PC-3 (cell line): Measurements from ENCODE around the gene NAV2.

Experiments used
- CTCF ChIP-seq: fragments of 300-600 bp; sonication (generic); conservative IDR thresholded peaks from 2 replicates; pipeline ENCODE4 v1.5.1; 2017; ENCODE audit warnings: antibody characterized with exemption, low read depth, mild to moderate bottlenecking, low read length
- EZH2 ChIP-seq: fragments of 300-600 bp; sonication (generic); IDR thresholded peaks from one replicate; pipeline ENCODE4 v1.6.1; 2017; ENCODE audit warnings: antibody characterized with exemption, mild to moderate bottlenecking, low read length; ENCODE audit not compliant: unreplicated experiment
- EZH2phosphoT487 ChIP-seq: fragments of 300-600 bp; sonication (generic); IDR thresholded peaks from 2 replicates; pipeline ENCODE4 v1.6.1; 2018; ENCODE audit warnings: mild to moderate bottlenecking, antibody characterized with exemption, low read length, borderline replicate concordance

GRCh38 chr11:19843079-19843478 is 130.4 kb downstream of the NAV2 start:
- TF ChIP-seq CTCF = no peak
- TF ChIP-seq EZH2 = no peak
- no peak for TF ChIP-seq EZH2phosphoT487
